ENCODE results near the gene JUP. TPM values are rescaled to one million over a fixed set of nuclear protein-coding genes. Genes with fewer than 3 reads are reported as not detected.

JUP gene
- total RNA-seq, 1 donor from 2014 or later, result 201 TPM

DNA sequence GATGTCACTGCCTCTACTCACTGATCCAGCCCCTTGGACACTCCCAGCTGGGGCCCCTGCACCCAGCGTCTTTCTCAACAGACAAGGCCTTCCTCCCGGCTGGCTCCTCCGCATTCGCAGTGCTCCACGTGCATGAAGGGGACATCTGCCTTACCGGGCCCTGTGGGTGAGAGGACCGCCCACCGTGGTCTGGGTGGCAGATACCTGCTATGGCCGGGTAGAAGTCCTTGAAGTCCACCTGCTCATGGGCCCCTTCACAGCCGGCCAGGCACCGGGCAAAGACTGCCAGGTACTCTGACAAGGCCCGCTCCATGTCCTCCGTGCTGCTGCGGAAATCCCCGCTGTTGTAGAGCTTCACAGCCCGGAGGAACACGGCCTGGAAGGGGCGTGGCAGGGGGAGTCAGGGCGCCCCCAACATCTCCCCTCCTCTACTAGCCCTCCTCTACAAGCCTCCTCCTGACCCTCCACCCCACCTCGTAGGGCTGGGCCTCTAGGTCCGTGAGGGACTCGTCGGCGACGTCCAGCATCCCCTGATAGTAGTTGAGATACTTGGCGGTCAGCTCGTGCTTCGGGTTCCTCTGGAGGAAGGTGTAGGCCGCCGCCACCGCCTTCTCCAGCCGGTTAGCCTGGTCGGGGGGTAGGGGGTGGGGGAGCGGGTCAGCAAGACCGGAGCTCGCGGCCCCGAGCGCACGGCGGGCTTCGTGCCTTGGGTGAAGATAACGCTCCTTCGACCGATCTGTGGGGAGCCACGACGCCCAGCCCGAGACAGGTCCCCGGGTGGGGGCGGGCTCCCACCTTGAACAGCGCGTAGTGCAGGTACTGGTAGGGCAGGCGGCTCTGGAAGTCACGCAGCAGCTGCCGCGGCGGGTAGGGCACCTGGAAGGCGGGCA lies 24.4 kb upstream of the JUP start:
- DNase-seq (ENCODE audit: low spot score), result no peak

GRCh38 chr17:41806685-41807445 lies 20.4 kb upstream of the JUP start:
- peak; percentile 29 for DNase-seq (ENCODE audit: low spot score)

GRCh38 chr17:41803049-41804020 lies 16.8 kb upstream of the JUP start:
- DNase-seq (ENCODE audit: low spot score), result no peak

DNA sequence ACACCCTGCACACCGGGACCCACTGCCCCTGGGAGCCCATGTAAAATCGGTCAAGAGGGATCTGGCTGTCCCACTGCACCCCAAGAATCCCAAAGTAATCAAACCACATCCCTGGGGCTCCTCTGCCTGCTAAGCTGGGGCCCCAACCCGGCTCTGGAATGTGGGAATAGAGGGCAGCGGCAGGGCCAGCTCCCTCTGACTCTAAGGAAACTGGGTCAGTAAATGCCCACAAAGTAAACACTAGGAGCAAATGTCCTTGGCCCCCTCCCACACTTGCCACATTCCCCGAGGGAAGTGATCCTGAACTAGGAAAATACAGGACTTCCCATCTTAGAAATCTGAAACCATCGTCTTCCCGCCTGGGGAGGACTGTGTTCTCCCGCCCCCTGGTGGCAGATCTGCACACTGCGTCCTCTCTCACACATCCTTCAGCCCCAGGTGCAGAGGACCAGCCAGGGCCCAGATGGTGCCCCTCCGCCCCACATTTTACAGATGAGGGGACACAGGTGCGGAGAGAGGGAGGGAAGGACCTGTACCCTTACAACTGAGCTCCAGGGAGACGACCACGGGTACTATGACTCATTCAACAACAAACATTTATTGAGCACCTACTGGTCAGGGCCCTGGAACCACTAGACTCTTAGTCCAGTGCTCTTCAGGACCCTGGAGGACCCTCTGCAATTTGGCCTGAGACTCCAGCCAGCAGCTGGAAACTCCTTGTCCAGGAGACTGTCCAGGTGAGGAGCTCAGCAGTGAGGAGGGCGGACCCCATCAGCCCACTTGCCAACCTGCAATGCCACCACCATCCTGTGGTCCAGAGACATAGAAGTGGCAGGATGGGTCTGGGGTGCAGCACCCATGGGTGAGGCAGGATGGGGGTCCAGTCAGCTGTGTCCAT lies 15.1 kb upstream of the JUP start:
- peak; percentile 81 for DNase-seq (ENCODE audit: low spot score)

- DNase-seq (ENCODE audit: low spot score), result peak; percentile 65
Observed at GRCh38 chr17:41800601-41801373, 14.3 kb upstream of the JUP start.

DNA sequence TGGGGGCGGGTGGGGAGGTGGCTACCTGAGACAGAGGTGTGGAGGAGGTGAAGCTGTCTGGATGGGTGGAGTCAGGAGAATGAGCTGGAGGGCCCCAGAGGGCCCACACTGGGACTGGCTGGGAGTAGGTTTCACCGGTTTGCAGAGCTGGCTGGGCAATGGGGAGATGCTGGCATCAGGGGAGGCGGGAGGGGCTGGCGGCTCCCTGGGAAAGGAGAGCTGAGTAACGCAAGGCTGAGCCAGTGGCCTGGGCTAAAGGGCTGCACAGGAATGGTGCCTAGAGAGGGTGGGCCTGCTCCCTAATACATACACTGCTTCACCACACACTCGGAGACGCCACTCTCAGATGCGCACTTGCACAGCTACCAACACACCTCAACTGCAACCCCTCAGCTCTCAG lies 12.9 kb upstream of the JUP start:
- no peak for DNase-seq (ENCODE audit: low spot score)

GRCh38 chr17:41797377-41797776 lies 10.9 kb upstream of the JUP start:
- DNase-seq (ENCODE audit: low spot score), result no peak

DNA sequence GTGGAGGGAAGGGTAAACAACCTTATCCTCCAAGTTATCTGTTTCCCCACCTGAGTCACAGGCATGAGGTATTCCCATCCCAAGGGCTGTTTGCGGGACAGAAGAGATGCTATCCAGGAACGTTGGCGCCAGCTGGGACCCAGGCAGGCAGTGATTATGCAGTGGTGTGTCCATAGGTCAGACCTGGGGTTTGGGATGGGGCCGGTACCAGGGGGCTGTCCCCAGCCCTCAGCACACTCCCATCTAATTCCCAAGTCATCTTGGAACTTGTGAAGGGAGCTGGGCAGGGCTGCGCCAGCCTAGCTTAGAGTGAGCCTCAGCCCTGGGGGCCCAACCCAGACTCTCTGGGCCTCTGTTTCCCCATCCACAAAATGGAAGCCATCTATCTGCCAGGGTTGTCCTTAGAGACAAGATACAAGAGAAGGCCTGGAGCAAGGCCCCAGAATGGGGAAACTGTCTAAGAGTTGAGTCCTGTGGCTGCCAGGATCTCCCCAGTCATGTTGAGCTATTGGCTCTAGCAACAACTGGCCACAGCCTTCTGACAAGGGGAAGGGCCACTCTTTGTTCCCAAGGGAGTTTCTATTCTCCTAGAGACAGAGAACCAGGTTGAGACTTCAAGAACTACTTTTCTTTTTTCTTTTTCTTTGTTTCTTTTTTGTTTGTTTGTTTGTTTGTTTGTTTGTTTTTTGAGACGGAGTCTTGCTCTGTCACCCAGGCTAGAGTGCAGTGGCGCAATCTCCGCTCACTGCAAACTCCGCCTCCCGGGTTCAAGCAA lies 9.8 kb upstream of the JUP start:
- no peak for DNase-seq (ENCODE audit: low spot score)

DNA sequence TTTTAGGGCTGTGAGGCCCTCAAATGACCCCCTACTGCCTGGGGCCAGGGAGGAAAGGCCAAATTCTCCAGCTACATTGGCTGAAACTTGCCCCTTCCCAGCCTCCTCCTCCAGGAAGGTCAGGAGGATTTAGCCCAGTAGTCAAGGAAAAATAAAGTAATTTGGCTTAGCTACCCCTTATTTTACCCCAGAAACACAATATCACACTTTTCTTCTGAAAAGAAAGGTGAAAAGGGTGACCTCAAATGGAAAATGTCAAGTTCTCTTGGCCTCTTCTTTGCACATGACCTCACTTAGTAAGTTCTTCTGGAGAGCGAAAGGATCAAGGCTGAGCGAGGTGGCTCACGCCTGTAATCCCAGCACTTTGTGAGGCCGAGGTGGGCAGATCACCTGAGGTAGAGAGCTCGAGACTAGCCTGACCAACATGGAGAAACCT lies 8.0 kb upstream of the JUP start:
- DNase-seq (ENCODE audit: low spot score), result no peak

GRCh38 chr17:41793784-41794539 lies 7.5 kb upstream of the JUP start:
- no peak for DNase-seq (ENCODE audit: low spot score)

- peak; percentile 68 for DNase-seq (ENCODE audit: low spot score)
Observed at GRCh38 chr17:41792845-41793783, 6.6 kb upstream of the JUP start.

DNA sequence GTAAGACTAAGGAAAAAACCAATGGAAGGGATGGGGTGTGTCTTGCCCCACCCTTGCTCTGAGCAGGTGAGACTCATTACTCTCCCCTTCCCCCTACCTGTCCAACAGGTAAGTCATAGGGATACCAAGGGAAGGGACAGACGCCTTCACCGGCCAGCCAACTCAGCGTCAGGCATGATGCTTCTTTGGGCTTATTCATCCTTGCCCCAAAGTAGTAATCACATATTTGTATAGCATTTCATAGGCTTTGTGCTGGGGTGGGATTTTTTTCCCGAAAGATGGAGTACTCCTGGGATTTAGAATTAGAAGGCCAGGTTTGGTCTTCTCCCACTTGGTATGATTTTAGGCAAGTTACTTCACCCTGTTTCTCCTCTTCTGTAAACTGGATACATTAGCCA lies 509 bp upstream of the JUP start:
- no peak for DNase-seq (ENCODE audit: low spot score)

DNA sequence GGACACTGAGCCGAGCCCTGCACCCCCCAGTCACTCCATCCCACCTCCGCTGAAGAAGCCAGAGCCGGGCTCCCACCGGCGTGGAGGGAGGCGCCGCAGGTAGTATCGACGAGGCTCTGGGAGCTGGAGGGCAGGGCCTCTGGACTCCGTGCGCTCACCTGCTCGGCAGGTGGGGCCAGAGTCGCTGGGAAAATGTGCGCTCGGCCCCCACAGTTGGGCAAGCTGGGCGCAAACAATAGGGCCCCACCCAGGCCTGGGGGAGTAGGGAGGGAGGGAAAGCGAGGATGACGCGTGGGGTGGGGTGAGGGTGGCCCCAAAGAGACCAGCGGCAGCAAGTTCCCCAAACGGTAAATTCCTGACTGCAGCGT lies 668 bp downstream of the JUP start:
- DNase-seq (ENCODE audit: low spot score), result peak; percentile 75

DNA sequence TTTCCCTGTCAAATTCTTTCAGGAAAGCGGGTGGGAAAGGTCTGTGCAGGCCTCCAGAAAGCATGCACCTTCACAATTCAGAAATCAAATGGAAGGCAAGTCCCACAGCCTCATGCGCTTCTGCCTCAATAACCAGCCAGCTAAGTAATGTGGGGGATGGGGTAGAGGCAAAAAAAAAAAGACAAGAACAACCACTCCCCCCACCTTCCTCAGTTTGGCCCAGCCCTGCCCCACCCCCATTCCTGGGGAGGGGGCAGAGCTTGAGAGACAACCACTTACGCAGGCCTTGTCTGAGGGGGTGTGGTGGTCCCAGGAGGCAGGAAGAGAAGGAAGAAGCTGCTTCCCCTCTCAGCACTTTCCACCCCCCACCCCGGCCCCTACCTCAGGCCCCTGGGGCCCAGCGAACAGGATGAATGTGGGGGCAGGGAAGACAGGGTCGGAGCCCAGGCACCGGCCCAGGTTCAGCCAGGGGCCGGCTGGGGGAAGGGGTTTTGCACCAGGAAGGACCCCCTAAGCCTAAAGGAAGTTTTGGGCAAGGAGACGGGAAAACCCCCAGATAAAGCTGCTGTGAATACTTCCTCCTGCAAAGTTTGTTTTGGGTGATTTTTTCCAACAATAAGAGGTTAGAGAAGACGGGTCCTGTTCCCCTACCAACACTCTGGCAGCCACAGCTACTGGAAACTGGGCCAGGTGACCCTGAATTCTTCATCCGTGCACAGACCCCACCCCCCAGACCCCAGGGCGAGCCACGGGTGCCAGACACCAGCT lies 1.2 kb downstream of the JUP start:
- no peak for DNase-seq (ENCODE audit: low spot score)

GRCh38 chr17:41784207-41784744 lies 2.2 kb downstream of the JUP start:
- no peak for DNase-seq (ENCODE audit: low spot score)

DNA sequence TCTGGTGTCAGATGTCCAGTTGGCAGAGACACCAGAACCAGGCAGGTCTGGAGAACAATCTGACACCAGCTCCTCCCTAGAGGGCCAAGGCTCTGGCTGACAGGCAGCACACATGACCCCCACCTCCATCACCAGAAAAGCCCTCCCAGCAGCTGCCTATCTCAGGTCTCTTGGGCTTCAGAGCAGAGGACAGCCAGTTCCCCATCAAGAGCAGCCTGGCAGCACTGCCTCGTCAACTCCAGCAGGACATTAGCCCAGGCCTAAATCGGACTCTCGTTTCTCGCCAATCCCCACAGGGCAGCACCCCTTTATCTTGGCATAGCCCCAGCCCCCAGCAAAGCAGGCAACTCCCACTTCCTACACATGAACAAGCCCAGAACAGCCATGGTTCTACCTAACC lies 4.4 kb downstream of the JUP start:
- DNase-seq (ENCODE audit: low spot score), result no peak
